Stimulated activated CD4-positive, alpha-beta T cell treated with anti-CD3 and anti-CD28 coated beads, Interleukin-12 subunit alpha, Interleukin-12 subunit beta, amount 100 ng/mL, for 48 hours (primary cell): ENCODE measurements around the gene PKN1.
"Not testable (repeated sequence)": the region's sequence is repeated elsewhere in the genome, so short reads cannot be mapped to it uniquely, and the experiment has no call there.

ENCODE experiments used
- DNase-seq, 3 donors: peaks; one replicate each; pipeline ENCODE4 v3.0.0-alpha.2; 2020; ENCODE audit warnings: low read depth in 2 of 3, low spot score in 1 of 3

The PKN1 gene

DNA sequence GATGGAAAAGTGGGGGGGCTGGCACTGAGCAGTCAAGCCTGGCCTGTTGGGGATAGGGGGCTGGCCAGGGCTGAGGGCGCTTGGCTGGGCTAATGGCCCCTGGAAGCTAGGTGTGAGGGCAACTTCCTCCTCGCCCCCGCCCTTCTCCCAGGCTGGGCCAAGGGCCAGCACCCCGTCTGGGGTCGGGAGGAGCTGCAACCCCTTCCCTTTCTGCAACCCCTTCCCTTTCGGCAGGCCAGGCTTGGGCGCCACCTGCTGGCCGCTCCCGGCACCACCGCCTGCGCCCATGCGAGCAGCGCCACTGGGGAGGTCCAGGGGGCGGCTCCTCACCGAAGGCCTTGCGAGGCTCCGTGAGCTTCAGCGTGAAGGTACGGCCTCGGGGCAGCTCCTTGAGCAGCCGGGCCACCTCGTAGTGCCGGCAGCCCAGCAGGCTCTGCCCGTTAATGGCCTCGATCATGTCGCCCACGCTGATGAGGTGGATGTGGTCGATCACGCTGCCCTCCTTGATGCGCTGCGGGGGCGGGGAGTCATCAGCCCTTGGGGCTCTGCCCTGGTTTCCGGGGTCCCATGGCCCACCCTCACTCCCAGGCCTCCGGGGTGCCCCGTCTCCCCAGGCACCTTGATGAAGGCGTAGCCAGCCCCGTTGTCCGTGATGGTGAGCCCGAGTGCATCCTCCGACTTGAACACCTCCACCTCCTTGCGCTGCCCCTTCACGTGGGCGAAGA is 47.0 kb downstream of the PKN1 start:
- peak; percentile 48 to 75 (median 57) for DNase-seq

DNA sequence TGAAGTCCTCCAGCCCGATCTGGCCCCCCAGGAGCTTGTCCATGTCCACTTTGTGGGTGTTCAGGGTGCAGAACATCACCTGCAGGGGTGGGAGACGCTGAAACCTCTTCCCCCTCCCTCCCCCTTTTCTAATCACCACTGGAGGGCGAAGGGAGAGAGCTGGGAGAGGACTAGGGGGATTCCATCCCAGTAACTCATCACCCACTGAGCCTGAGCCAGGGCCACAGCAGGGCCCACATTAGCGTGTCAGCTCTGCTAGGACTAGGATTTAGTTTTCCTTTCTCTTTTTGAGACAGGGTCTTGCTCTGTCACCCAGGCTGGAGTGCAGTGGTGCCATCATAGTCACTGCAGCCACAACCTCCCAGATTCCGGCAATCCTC is 47.6 kb downstream of the PKN1 start:
- DNase-seq: no peak

DNA sequence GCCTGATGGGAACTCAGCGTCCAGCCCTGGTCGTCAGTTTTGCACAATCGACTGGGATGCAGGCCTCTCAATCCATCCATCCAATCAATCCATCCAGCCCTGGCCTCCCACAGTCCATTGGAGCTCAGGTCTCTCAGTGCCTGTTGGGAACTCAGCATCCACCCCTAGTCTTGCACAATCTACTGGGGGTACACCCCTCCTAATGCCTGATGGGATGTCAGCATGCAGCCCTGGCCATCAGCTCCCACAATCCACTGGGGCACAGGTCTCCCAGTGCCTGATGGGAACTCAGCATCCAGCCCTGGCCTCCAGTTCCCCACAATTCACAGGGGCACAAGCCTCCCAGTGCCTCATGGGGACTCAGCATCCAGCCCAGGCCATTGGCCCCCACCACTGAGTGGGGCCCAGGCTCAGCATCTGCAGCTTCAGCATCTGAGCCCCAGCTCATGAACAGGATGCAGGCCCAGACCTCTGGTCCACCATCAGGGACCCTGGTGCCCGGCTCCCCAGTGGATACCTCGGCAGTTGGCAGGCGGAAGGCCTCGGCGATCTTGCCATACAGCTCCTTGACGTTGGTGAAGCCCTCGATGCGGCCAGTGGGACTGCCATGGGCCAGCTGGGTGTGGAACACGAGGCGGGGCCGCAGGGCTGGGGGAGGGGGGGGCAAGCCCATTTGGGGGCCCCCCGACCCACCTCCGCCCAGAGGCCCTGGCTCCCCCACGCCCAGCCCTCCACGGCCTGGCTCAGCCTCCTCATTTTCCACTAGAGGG is 49.3 kb downstream of the PKN1 start:
- DNase-seq: no peak

DNA sequence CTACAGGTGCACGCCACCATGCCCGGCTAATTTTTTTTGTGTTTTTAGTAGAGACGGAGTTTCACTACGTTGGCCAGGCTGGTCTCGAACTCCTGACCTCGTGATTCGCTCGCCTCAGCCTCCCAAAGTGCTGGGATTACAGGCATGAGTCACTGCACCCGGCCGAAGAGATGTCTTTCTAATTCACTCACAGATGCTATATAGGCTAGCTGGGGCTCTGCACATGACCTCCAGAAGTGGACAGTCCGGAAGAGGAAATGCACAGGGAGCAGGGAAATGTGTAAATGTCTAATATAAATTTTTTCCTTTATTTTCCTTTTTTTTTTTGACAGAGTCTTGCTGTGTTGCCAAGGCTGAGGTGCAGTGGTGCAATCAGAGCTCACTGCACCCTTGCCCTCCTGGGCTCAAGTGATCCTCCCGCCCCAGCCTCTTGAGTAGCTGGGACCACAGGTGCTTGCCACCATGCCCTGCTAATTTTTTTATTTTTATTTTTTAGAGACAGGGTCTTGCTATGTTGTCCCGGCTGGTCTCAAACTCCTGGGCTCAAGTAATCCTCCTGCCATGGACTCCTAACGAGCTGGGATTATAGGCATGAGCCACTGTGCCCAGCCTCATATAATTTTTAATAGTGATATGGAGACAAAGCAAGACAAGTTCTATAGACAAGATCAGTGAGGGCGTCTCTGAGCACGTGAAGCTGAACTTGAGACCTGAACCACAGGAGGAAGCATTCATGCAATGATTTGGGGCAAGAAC is 54.4 kb downstream of the PKN1 start:
- no peak for DNase-seq

DNA sequence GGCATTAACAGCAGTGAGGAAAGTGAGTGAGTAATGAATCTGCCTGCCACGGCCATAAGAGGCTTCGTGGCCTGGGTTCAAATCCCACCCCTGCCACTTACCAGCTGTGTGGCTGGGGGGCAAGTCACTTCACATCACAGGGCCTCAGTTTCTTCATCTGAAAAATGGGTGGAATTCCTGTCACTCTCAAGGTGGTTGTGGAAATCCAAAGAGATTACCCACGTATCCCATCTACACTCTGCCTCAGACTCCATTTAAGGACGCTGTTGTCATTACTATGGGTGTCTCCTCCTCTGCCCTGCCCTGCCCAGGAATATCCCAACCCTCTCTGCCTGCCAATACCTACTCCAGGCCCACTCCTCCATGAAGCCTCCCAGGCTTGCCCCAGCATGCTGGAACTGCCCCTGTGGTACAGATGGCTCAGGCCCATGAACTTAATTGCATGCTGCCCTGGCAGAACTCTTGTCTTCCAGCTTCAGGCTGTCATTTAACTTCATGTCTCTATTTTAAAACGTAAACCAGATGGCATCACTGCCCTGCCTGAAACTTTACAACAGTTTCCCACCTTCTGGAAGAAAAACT is 59.7 kb downstream of the PKN1 start:
- no peak for DNase-seq

DNA sequence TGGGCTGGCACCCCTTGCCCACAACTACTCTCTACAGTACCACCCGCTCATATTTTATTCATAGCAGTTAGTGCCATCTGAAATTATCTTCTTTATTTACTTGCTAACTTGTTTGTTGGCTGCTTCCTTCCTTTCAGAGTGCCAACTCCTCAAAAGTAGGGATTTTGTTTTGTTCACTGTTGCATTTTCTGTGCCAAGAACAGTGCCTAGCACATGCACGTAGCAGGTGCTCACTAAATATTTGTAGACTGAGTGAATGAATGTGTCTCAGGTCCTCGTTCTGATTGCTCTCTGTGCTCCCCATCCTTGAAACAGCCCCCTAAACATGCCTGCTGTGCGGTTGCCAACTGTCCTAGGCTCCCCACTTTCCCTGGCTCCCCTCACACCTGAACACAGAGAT is 61.3 kb downstream of the PKN1 start:
- DNase-seq: no peak

DNA sequence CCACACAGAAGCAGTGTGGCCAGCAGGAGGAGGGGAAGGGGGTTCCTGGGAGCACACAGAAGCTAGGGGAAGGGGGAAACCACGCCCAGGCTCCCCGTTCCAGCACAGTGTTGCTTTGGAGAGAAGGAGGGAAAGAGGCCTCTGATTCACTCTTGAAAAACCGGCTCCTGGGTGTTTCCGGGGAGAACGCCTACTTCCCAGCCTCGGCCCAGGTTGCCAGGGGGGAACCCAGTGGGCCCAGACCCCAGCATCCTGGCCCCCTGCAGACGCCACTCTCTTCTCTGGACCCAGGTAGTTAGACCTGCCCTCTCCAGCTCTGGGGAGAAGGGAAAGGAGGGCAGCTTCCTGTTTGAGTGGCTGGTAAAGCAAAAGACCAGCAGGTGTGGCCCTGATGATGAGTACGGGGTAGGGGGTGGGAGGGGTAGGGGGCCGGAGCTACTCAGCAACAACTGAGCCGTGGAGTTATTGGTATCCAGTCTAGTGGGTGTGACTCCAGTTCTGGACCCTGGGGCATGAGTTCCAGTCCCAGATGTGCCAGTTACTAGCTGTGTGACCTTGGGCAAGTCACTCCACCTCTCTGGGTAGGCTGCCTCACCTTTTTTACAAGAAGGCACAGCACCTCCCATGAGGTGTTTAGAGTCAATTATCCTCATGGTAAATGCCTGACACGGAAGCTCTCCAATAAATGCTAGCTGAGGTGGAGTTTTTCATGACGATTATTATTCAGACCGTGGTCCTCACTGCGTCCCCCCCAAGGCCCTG is 62.0 kb downstream of the PKN1 start:
- no peak for DNase-seq

DNA sequence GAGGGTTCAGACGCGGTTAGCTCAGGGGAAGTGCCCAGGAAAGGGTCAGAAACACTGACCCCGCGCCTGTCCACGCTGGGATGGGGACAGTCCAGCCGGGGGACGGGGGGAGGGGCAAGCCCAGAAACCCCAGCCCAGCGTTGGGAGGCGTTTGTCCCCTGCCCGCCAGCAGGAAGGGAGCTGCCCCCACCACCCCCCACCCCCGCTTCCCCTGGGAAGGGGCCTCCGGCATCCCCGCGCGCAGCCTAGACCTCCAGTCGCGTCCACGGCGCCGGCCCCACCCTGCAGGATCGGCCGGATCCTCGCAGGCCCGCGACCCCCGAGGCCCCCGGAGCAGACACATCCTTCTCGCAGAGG is 62.5 kb downstream of the PKN1 start:
- no peak for DNase-seq

DNA sequence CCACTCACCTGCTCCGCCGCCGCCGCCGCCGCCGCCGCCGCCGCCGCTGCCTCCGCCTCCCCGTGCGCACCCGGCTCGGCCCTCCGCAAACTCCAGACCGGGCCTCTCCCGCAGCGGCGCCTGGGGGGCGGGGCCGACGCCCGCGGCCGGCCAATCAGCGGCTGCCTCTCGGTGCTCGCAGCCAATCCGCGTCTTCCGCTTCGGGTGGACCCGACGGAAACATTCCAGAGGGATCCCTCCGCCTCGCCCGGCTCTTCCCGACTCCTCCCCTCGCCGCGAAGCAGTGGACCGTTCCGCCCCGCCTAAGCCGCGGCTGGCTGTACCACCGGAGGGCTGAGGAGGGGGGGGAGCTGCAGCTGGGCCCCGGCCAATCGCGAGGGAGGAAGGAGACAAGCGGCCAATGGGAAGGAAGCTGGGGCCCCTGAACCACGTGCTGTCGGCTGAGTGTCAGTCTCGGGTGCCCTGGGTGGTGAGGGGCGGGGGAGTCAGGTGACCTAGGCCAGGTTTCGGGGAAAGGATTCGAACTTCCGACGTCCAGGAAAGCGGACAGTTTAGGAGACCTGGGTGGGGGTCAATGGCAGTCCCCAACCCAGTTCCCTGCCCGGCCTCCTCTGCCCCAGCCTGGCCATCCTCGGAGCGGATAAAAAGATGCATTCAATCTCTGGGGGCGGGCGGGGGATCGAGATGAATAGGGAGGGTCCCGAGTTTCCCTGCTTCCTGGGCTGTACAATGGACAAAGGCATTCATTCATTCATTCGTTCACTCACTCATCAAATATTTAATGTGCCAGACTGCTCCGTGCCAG is 63.1 kb downstream of the PKN1 start, which contains the start of gene GIPC1:
GIPC1 (minus strand) TSS at position 99 of the 805 bp plus-strand sequence. CDS start 13,151 bp downstream, outside the sequence.
- DNase-seq: peak; percentile 62 to 83 (median 68)

DNA sequence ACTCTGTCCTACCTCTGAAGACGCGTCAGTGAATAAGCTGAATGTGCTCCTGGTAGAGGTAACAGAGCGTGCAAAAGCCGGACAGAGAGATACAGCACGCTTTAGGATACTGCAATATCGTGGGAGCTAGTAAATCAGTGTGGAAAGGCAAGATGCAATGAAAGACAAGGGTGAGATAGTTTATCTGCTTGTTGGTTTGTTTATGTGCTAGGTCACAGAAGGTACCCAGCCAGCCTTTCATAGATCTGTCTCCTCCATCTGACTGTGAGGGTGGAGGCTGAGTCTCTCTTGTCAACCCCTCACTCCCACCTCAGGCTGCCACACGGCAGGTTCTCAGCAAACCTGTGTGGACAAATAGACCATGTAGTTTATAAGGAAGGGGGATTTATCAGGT is 63.7 kb downstream of the PKN1 start:
- no peak for DNase-seq

DNA sequence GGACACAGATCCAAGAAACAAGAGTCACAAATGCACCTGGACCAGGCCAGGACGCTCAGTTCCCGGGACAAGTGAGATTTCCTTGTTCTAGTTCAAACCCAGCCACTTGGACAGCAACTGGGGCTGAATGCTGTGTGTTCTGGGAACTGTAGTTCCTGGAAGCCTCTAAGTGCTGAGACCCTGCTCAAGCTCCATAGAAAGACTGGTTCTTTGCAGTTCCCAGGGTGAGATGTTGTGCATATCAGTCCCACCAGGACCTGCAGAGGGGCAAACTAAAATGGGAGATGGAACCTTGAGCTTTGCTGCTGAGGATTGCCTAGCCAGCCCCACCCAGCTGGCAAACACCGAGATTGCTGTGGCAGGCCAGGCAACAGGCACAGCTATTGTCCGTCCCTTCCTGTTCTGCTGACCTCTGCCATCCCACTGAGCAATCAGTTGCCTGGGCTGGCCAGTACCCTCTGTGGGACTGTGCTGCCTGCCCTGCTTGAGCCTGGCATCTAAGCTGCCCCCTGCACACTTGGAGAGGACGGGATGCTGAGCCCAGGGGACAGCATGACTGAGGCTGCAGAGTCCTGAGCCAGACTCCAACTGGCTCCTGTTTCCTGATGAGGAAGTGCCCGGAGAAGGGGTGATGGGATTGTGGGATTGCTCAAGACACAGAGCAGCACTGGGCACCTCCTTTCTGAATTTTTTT is 64.3 kb downstream of the PKN1 start:
- no peak for DNase-seq

DNA sequence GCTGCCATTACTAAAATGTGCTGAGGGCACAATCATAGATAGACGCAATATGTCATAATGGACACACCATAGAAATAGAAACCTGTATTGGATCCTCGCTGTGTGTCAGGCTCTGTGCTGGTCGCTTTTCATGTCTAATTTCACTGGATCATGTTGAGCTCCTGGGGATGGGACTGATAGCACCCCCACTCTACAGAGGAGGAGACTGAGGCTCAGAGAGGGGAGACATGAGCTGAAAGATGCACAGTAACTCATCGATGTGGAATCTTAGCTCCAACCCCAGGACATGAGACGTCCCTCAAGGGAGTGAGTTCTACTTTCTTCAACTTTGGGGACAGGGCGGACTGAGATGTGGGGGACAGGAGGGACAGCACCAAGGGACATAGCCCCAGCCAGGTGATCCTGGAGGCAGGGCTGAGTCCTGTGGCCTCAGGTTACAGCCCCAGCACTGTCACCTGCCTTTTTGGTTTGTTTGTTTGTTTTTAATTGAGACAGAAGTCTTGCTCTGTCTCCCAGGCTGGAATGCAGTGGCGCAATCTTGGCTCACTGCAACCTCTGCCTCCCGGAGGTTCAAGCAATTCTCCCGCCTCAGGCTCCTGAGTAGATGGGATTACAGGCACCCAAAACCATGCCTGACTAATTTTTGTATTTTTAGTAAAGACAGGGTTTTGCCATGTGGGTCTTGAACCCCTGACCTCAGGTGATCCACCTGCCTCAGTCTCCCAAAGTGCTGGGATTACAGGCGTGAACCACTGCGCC is 69.4 kb downstream of the PKN1 start:
- DNase-seq: no peak

DNA sequence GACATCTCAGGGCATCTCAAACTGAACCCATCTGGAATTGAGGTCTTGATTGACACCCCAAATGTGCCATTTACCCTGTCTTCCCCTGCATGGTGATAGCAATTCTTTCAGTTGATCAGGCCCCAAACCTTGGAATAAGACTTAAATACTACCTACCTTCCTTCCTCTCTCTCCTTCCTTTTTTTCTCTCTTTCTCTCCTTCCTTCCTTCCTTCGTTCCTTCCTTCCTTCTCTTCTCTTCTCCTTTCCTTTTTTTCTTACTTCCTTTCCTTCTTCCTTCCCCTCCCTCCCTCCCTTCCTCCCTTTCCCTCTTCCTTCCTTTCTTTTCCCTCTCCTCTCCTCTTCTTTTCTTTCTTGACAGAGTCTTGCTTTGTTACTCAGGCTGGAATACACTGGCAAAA is 70.2 kb downstream of the PKN1 start:
- DNase-seq: no peak

DNA sequence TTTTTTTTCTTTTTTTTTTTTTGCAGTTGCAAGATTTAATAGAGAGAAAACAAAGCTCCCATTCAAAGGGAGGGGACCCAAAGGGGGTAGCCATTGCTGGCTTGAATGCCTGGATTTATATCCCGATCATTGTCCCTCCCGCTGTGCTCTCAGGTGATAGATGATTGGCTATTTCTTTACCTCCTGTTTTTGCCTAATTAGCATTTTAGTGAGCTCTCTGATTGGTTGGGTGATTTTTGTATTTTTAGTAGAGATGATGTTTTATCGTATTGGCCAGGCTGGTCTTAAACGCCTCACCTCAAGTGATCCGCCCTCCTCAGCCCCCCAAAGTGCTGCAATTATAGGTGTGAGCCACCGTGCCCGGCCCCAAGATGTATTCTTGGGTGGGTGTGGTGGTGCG is 71.5 kb downstream of the PKN1 start:
- DNase-seq: not testable (repeated sequence)

DNA sequence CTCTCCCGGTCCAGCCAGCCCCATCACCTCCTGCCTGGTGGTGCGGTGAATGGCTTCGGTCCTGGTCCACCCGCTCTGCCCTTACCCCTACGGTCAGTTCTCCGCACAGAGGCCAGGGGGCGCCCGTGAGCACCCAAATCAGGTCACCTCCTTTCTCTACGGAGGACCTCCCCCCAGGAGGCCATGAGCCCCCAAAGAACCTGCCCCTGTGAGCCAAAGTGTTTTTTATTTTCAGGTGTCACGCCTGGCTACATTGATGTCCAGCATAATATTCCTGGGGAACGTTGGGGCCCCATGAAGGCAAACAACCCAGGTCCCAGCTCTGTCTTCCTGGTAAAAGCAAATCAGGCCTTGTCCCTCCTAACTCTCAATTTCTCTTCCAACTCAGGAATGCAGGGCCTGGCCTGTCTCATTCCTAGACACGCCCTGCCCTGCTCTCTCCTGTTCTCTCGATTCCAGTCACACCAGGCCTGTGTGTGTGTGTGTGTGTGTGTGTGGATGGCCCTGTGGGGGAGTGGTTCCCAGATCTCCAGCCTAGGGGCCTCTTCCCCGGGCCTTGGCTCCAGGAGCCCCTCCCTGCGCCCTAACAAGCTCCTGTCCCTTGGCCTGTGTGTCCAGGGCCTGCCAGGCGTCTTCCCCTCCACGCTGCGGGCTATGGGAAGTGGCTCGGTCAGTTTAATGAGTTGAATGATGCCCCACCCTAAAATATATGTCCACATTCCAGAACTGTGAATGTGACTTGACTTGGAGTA is 72.6 kb downstream of the PKN1 start:
- peak; percentile 60 to 76 (median 73) for DNase-seq

DNA sequence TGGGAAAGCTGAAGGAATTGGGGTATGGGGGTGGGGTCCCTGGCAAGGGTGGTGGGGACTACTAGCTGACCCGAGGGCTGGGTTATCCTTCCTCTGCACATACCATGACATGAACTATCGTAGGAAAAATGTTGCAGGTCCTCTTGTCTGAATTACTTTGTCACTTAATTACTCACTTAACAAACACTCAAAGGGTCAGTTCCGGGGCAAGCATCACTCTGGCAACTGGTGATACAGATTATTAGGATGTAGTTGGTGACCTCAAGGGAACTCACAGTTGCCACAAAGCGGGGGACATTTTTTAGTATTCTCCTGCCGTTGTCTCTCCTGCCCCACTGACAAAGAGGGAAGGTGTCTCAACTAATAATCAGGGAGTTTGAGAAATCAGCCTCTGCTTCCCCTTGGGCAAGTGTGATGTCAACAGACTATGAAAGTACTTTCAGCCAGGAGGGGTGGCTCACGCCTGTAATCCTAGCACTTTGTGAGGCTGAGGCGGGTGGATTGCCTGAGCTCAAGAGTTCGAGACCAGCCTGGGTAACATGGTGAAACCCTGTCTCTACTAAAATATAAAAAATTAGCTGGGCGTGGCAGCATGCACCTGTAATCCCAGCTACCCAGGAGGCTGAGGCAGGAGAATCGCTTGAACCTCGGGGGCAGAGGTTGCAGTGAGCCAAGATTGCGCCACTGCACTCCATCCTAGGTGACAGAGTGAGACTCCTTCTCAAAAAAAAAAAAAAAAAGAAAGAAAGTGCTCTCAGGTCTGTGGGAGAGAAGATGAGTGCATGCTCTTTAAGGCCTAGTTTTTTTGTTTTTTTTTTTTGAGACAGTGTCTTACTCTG is 74.8 kb downstream of the PKN1 start:
- no peak for DNase-seq
